ENCODE results near the gene STIMATE.

GRCh38 chr3:52872245-52872644 lies 25.1 kb downstream of the STIMATE start:
- TF ChIP-seq POLR2A (IDR thresholded peaks at IDR 0.05) = no peak
- TF ChIP-seq POLR2AphosphoS5 (IDR thresholded peaks at IDR 0.05) = no peak
- no peak for TF ChIP-seq CTCF (IDR thresholded peaks at IDR 0.05)
